ENCODE measurements around the gene ACSL3.
A peak's percentile ranks its signal among the peaks of the same experiment; 100 is the strongest.
"Not testable (repeated sequence)": the region's sequence is repeated elsewhere in the genome, so short reads cannot be mapped to it uniquely, and the experiment has no call there.

ACSL3 gene

GRCh38 chr2:222915092-222915957 lies 54.5 kb downstream of the ACSL3 start:
- no peak for DNase-seq

- no peak for DNase-seq
These were observed 55.7 kb downstream of the ACSL3 start for GRCh38 chr2:222916229-222917197.

- DNase-seq, result not testable (repeated sequence)
These were observed 56.4 kb downstream of the ACSL3 start for GRCh38 chr2:222917212-222917611.

- no peak for DNase-seq
These were observed 59.1 kb downstream of the ACSL3 start for GRCh38 chr2:222919841-222920526.

- DNase-seq, result no peak
These were observed 59.9 kb downstream of the ACSL3 start for GRCh38 chr2:222920657-222921186.

- DNase-seq, result no peak
These were observed 61.4 kb downstream of the ACSL3 start for GRCh38 chr2:222922019-222922800.

GRCh38 chr2:222926915-222927314 lies 66.1 kb downstream of the ACSL3 start:
- no peak for DNase-seq

- no peak for DNase-seq
These were observed 66.8 kb downstream of the ACSL3 start for GRCh38 chr2:222927600-222927999.

GRCh38 chr2:222928335-222928734 lies 67.5 kb downstream of the ACSL3 start:
- DNase-seq, result no peak

GRCh38 chr2:222930862-222931261 lies 70.0 kb downstream of the ACSL3 start:
- no peak for DNase-seq

- no peak for DNase-seq
These were observed 70.8 kb downstream of the ACSL3 start for GRCh38 chr2:222931659-222932058.

GRCh38 chr2:222933458-222933857 lies 72.6 kb downstream of the ACSL3 start:
- DNase-seq, result no peak

- DNase-seq, result no peak
These were observed 75.0 kb downstream of the ACSL3 start for GRCh38 chr2:222935688-222936298.

- DNase-seq, result no peak
These were observed 75.9 kb downstream of the ACSL3 start for GRCh38 chr2:222936705-222937104.

- no peak for DNase-seq
These were observed 77.5 kb downstream of the ACSL3 start for GRCh38 chr2:222938327-222938726.

GRCh38 chr2:222939208-222939856 lies 78.5 kb downstream of the ACSL3 start:
- DNase-seq, result peak; percentile 39

GRCh38 chr2:222939979-222940378 lies 79.1 kb downstream of the ACSL3 start:
- no peak for DNase-seq

GRCh38 chr2:222941510-222942032 lies 80.7 kb downstream of the ACSL3 start:
- no peak for DNase-seq

- DNase-seq, result no peak
These were observed 81.7 kb downstream of the ACSL3 start for GRCh38 chr2:222942561-222942960.

- DNase-seq, result no peak
These were observed 82.1 kb downstream of the ACSL3 start for GRCh38 chr2:222942977-222943376.

- no peak for DNase-seq
These were observed 83.0 kb downstream of the ACSL3 start for GRCh38 chr2:222943820-222944219.
